ENCODE measurements around the gene HSFX3. TPM values are rescaled to one million over a fixed set of nuclear protein-coding genes. Genes with fewer than 3 reads are reported as not detected.
"Not testable (repeated sequence)": the region's sequence is repeated elsewhere in the genome, so short reads cannot be mapped to it uniquely, and the experiment has no call there.

Gene HSFX3
- total RNA-seq, 4 donors from 2014 or later, result not detected

DNA sequence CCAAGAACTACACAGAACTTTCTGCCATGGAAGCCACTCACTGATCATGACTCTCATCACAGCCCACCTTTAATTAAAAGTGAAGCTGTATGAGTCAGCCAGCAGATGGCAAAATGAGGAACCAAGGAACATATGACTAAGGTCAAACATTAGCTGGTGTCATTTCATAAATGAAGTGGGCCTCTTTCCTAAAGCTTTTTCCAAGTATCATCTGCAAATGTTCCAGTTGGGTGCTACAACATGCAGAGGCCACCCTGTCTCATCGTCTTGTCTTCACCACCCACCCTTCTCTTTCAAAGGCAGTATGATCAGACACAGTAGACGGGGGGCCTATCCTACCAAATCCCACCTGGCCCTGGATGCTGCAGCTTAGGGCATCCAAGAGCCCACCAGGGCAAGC, 18.1 kb downstream of the HSFX3 start:
- TF ChIP-seq, protein P1, sequence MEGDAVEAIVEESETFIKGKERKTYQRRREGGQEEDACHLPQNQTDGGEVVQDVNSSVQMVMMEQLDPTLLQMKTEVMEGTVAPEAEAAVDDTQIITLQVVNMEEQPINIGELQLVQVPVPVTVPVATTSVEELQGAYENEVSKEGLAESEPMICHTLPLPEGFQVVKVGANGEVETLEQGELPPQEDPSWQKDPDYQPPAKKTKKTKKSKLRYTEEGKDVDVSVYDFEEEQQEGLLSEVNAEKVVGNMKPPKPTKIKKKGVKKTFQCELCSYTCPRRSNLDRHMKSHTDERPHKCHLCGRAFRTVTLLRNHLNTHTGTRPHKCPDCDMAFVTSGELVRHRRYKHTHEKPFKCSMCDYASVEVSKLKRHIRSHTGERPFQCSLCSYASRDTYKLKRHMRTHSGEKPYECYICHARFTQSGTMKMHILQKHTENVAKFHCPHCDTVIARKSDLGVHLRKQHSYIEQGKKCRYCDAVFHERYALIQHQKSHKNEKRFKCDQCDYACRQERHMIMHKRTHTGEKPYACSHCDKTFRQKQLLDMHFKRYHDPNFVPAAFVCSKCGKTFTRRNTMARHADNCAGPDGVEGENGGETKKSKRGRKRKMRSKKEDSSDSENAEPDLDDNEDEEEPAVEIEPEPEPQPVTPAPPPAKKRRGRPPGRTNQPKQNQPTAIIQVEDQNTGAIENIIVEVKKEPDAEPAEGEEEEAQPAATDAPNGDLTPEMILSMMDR (IDR thresholded peaks at IDR 0.05), result no peak
- H3K27ac ChIP-seq, result no peak overlapping the region
- 65% methylated on average over 2 of the region's 2 CpGs; no CpG with 5 or more reads in 1 of the 2 donors for WGBS, 2 donors
- no peak overlapping the region for H3K4me3 ChIP-seq
- intact Hi-C loops (cut with DNase I), result no loop called here
- no peak for DNase-seq
- H3K9me3 ChIP-seq, result no peaks in the 10 kb centered on the region
- H3K27me3 ChIP-seq, result no peaks in the 10 kb centered on the region
- no peaks in the 10 kb centered on the region for H3K4me1 ChIP-seq
- peaks cover 0 to 29% (median 0%) of the 10 kb centered on the region in 3 donors for H3K36me3 ChIP-seq

DNA sequence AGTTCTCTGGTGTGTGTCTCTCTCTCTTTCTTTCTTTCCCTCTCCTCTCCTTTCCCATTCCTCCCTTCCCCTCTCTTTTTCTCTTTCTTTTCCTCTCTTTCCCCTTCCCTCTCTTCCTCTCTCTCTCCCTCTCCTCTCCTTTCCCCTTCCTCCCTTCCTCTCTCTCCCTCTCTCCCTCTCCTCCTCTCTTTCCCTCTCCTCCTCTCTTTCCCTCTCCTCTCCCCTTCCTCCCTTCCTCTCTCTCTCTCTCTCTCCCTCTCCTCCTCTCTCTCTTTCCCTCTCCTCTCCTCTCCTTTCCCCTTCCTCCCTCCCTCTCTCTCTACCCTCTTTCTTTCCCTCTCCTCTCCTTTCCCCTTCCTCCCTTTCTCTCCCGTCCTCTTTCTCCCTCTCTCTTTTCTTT, 21.3 kb downstream of the HSFX3 start:
- Histone ChIP-seq H3K9me3 (no peaks in the 10 kb centered on the region), H3K27me3 (no peaks in the 10 kb centered on the region), H3K4me1 (peaks cover 0 to 5% (median 0%) of the 10 kb centered on the region in 3 donors), H3K4me3 (no peak overlapping the region), H3K27ac (no peak overlapping the region), H3K36me3 (peaks cover 0 to 15% (median 0%) of the 10 kb centered on the region in 3 donors)
- intact Hi-C loops (cut with DNase I), result no loop called here
- no peak for DNase-seq
- TF ChIP-seq POLR2A (IDR thresholded peaks at IDR 0.05), result no peak
- TF ChIP-seq, protein P1 (IDR thresholded peaks at IDR 0.05), result no peak
- 100% methylated on average over 1 of the region's 1 CpG; no CpG with 5 or more reads in 1 of the 2 donors for WGBS, 2 donors

DNA sequence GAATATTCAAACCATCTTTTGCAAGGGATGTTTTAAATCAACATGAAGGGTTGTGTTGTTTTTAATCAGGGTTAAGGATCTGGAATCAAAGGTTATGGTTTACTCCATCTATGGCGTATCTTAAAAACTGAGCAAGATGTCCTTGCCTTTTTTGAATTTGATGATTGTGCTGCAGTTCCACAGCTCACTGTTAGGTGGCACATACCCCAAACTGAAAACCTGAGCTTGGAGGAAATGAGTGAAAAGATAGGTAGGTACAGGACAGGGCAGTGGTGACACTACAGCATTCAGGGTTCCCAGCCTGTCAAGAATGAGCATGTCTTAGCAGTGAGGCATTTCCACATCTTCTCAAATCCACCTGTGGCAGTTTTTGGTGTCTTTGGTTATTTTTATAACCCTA, 22.0 kb downstream of the HSFX3 start:
- Histone ChIP-seq H3K9me3 (no peaks in the 10 kb centered on the region), H3K27me3 (no peaks in the 10 kb centered on the region), H3K36me3 (peaks cover 0 to 15% (median 0%) of the 10 kb centered on the region in 3 donors), H3K4me1 (peaks cover 0 to 5% (median 0%) of the 10 kb centered on the region in 3 donors), H3K27ac (no peak overlapping the region), H3K4me3 (no peak overlapping the region)
- 36 to 67% methylated on average over 1 of the region's 1 CpG for WGBS, 2 donors
- TF ChIP-seq POLR2A (IDR thresholded peaks at IDR 0.05), result no peak
- TF ChIP-seq, protein P1 (IDR thresholded peaks at IDR 0.05), result peak in 5 of 6 experiments; percentile 25 to 61 (median 48)
- DNase-seq, result no peak
- intact Hi-C loops (cut with DNase I), result no loop called here

DNA sequence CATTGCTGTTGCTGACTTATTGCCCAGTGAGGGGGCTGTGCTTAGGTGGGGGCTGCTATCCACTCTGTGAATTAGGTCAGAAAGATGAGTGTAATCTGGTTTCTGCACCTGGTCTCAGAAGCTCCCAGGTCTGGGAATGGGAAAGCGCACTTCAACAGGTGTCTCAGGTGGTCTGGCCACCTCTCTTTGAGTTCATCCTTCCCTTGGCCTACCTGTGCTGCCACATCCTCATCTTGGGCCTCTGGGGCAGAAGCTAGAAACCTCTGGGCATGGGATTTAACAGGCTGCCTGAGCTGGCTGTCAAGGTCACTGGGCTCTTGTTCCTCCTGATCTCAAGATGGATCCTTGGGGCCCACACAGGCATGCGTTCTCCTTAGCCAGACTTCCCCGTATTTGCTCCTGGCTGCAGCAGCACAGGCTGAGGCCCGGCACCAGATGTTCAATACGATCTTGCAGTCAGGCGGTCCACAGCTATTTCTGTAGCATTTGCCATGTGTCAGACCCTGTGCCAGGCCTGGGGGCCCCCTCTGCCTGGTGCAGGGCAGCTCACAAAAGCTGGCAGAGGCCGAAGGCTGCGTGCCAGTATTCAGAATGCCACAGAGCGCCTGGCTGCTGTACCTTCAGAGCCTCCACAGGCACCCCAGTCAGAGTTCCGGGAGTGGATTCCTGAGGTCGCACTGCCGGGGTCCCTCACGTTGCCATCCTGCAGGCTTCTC, 23.2 kb downstream of the HSFX3 start:
- H3K4me1 ChIP-seq; H3K36me3 ChIP-seq; DNase-seq; H3K9me3 ChIP-seq; H3K27me3 ChIP-seq; H3K4me3 ChIP-seq; intact Hi-C loops (cut with DNase I): not testable (repeated sequence)
- peak overlapping the region in 1 of 4 donors; percentile 26 for H3K27ac ChIP-seq
- 90 to 96% methylated on average over 2 to 3 of the region's 13 CpGs for WGBS, 2 donors

DNA sequence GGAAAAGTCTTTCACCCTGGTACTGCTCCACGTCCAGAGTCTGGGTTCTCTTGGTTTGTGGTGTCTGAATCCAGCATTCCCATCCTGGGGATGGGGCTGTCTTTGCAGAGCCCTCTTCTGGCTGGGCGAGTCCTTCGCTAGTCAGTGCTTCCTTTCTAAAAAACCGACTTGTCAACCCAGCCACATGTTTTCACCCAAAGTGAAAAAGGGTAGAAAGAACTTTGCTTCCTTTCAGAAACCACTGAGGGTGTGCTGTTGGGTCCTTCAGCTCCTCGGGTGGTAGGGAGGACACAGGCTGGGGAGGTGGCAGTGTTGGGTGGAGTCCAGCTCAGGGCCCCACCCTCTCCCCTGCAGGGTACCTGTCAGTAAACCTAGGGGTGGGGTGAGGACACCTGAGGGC, 23.8 kb downstream of the HSFX3 start:
- H3K4me1 ChIP-seq; H3K9me3 ChIP-seq; DNase-seq; intact Hi-C loops (cut with DNase I); H3K36me3 ChIP-seq; H3K4me3 ChIP-seq; H3K27me3 ChIP-seq: not testable (repeated sequence)
- H3K27ac ChIP-seq, result peak overlapping the region in 1 of 4 donors; percentile 28
- 80% methylated on average over 2 of the region's 5 CpGs; no CpG with 5 or more reads in 1 of the 2 donors for WGBS, 2 donors

DNA sequence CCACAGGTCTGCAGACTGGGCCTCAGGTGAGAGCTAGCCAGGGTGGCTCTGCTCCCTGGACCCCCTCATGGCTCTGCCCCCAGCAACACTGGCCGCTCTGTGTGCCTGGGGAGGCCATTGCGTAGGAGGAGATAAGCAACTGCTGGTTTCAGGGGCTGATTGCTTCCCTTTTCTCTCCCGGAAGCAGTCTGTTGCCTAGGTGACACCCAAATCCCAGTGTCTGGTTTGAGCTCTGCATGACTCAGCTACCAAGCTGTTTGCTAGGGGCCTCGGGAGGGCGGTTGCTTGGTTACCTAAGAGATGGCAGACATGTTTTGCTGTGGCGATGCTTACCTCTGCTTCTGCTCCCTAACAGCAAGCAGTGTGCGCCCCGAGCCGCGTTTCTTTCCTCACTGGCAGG, 24.3 kb downstream of the HSFX3 start:
- intact Hi-C loops (cut with DNase I); H3K27me3 ChIP-seq; H3K4me3 ChIP-seq; DNase-seq; H3K36me3 ChIP-seq; H3K4me1 ChIP-seq; H3K9me3 ChIP-seq: not testable (repeated sequence)
- peak overlapping the region in 1 of 4 donors; percentile 39 for H3K27ac ChIP-seq
- WGBS, 2 donors, result no CpG with 5 or more reads among the region's 10 CpGs

Data from esophagus squamous epithelium (tissue), 5 donors.